NCI-H146 (cell line): ENCODE measurements around the gene PCDHB11.
"Not testable (repeated sequence)": the region's sequence is repeated elsewhere in the genome, so short reads cannot be mapped to it uniquely, and the experiment has no call there.

Experiments
- DNase-seq: peaks from one replicate; lab custom pipeline; 2025; lab: John Stamatoyannopoulos, UW

PCDHB11 gene

GRCh38 chr5:141186897-141187512 lies 12.4 kb upstream of the PCDHB11 start, which contains the start of gene PCDHB9:
TSS of gene PCDHB9 (plus strand) at chr5:141187161. CDS start at chr5:141187319, 158 bp downstream.
- DNase-seq, result peak; percentile 69

DNA sequence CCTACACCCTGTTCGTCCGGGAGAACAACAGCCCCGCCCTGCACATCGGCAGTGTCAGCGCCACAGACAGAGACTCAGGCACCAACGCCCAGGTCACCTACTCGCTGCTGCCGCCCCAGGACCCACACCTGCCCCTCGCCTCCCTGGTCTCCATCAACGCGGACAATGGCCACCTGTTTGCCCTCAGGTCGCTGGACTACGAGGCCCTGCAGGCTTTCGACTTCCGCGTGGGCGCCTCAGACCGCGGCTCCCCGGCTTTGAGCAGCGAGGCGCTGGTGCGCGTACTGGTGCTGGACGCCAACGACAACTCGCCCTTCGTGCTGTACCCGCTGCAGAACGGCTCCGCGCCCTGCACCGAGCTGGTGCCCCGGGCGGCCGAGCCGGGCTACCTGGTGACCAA lies 10.7 kb upstream of the PCDHB11 start:
- not testable (repeated sequence) for DNase-seq

DNA sequence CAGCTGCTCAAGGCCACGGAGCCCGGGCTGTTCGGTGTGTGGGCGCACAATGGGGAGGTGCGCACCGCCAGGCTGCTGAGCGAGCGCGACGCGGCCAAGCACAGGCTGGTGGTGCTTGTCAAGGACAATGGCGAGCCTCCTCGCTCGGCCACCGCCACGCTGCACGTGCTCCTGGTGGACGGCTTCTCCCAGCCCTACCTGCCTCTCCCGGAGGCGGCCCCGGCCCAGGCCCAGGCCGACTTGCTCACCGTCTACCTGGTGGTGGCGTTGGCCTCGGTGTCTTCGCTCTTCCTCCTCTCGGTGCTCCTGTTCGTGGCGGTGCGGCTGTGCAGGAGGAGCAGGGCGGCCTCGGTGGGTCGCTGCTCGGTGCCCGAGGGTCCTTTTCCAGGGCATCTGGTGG lies 10.3 kb upstream of the PCDHB11 start:
- DNase-seq, result not testable (repeated sequence)

DNA sequence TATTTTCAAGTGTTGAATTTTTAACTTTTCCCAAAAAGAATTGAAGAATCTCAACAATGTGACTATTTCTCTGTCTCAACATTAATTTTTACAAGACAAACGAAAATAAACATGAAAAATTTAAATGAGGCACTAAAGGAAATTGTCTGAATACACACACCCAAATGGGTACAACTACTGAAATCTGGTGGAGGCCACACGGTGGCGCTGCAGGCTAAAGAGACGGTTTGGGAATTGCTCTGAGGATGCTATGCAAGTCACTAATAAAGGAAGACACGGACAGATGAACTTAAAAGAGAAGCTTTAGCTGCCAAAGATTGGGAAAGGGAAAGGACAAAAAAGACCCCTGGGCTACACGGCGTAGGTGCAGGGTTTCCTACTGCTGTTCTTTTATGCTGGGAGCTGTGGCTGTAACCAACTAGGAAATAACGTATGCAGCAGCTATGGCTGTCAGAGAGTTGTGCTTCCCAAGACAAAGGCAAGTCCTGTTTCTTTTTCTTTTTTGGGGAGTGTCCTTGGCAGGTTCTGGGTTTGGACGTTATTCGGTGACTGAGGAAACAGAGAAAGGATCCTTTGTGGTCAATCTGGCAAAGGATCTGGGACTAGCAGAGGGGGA lies 7.2 kb upstream of the PCDHB11 start, which contains the start of gene PCDHB10:
Gene PCDHB10 (plus strand): TSS at position 244 of the 616 bp plus-strand sequence. CDS start 200 bp downstream, at position 444.
- peak; percentile 46 for DNase-seq

GRCh38 chr5:141194332-141194731 lies 5.1 kb upstream of the PCDHB11 start:
- DNase-seq, result not testable (repeated sequence)

DNA sequence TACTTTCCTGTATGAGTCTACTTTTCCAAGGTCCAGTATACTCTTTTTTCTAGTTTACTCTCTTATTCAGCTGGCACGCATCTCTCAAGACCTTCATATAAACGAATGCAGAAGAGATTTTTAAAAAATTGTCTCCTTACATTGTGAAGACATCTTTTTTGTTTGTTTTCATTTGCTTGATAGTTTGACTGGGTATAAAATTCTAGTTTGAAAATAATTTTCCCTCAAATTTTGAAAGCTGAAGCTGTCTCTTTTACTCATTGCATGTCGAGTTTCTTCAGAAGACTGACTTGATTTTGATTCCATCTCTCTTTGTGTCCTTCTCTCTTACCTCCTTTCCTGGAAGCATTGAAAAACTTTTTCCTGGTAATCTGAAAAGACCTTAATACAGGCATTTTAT lies 3.1 kb upstream of the PCDHB11 start:
- no peak for DNase-seq

GRCh38 chr5:141201126-141201525 lies 1.7 kb downstream of the PCDHB11 start:
- DNase-seq, result not testable (repeated sequence)

- DNase-seq, result not testable (repeated sequence)
These were observed 2.2 kb downstream of the PCDHB11 start for GRCh38 chr5:141201646-141202045.

DNA sequence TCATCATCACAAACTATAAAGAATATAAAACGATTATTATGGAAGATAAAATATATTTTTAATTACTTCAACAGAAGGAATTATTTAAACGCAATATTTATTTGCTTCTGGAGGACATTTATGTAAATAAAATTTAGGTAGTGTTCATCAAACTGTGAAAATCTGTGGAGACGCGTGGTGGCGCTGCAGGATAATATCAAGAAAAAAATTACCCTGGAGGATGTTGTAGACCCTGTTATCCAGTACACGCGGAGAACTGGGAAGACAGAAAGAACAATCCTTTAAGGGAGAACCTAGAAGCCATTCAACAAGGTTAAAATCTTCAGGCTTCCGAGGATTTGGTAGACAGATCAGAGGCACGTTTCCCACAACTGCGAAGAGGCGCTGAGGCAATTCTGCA lies 9.1 kb downstream of the PCDHB11 start, which contains the start of gene PCDHB12:
Gene PCDHB12 (plus strand): TSS at position 242 of the 400 bp plus-strand sequence. CDS start 189 bp downstream, outside the sequence.
- no peak for DNase-seq

DNA sequence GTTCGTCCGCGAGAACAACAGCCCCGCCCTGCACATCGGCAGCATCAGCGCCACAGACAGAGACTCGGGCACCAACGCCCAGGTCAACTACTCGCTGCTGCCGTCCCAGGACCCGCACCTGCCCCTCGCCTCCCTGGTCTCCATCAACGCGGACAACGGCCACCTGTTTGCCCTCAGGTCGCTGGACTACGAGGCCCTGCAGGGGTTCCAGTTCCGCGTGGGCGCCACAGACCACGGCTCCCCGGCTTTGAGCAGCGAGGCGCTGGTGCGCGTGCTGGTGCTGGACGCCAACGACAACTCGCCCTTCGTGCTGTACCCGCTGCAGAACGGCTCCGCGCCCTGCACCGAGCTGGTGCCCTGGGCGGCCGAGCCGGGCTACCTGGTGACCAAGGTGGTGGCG lies 10.9 kb downstream of the PCDHB11 start:
- DNase-seq, result not testable (repeated sequence)

GRCh38 chr5:141210849-141211248 lies 11.4 kb downstream of the PCDHB11 start:
- DNase-seq, result not testable (repeated sequence)

GRCh38 chr5:141213656-141214339 lies 14.4 kb downstream of the PCDHB11 start, which contains the start of gene PCDHB13:
TSS of gene PCDHB13 (plus strand) at chr5:141213919. CDS start at chr5:141214124, 205 bp downstream.
- DNase-seq, result peak; percentile 72

DNA sequence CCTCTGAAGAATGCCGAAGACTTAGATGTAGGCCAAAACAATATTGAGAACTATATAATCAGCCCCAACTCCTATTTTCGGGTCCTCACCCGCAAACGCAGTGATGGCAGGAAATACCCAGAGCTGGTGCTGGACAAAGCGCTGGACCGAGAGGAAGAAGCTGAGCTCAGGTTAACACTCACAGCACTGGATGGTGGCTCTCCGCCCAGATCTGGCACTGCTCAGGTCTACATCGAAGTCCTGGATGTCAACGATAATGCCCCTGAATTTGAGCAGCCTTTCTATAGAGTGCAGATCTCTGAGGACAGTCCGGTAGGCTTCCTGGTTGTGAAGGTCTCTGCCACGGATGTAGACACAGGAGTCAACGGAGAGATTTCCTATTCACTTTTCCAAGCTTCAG lies 15.2 kb downstream of the PCDHB11 start:
- DNase-seq, result not testable (repeated sequence)

DNA sequence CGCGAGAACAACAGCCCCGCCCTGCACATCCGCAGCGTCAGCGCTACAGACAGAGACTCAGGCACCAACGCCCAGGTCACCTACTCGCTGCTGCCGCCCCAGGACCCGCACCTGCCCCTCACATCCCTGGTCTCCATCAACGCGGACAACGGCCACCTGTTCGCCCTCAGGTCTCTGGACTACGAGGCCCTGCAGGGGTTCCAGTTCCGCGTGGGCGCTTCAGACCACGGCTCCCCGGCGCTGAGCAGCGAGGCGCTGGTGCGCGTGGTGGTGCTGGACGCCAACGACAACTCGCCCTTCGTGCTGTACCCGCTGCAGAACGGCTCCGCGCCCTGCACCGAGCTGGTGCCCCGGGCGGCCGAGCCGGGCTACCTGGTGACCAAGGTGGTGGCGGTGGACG lies 16.1 kb downstream of the PCDHB11 start:
- not testable (repeated sequence) for DNase-seq

GRCh38 chr5:141216035-141216434 lies 16.6 kb downstream of the PCDHB11 start:
- not testable (repeated sequence) for DNase-seq

DNA sequence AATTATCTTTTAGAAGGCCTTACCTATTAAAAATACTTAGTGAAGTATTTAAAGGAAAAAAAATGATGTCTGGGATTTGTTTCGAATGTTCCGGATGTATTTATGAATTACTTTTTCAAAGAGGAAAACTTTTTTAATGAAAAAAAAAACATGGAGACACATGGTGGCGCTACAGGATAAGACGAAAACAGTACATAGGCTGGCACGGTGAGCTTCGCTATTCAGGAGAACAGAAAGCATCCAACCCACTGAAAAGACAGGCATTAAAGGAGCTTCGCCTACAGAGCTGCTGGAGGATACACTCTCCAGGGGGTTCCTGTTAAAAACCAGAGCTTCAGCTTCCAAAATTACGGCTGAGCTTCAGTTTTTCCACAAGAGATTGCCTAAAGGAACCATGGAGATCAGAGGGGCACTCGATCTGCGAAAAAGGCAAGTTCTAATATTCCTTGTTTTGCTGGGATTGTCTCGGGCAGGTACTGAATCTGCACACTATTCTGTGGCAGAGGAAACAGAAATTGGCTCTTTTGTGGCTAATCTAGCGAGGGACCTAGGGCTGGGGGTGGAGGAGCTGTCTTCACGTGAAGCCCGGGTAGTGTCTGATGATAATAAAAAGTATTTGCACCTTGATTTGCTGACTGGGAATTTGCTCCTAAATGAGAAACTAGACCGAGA lies 23.8 kb downstream of the PCDHB11 start, which contains the start of gene PCDHB14:
Gene PCDHB14 (plus strand): TSS at position 232 of the 672 bp plus-strand sequence. CDS start 163 bp downstream, at position 395.
- DNase-seq, result peak; percentile 78

- not testable (repeated sequence) for DNase-seq
These were observed 25.4 kb downstream of the PCDHB11 start for GRCh38 chr5:141224844-141225243.

DNA sequence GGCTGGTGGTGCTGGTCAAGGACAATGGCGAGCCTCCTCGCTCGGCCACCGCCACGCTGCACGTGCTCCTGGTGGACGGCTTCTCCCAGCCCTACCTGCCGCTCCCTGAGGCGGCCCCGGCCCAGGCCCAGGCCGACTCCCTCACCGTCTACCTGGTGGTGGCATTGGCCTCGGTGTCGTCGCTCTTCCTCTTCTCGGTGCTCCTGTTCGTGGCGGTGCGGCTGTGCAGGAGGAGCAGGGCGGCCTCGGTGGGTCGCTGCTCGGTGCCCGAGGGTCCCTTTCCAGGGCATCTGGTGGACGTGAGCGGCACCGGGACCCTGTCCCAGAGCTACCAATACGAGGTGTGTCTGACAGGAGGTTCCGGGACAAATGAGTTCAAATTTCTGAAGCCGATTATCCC lies 26.0 kb downstream of the PCDHB11 start:
- not testable (repeated sequence) for DNase-seq

- DNase-seq, result no peak
These were observed 34.8 kb downstream of the PCDHB11 start for GRCh38 chr5:141234109-141234667.

- DNase-seq, result not testable (repeated sequence)
These were observed 36.5 kb downstream of the PCDHB11 start for GRCh38 chr5:141235922-141236321.

- no peak for DNase-seq
These were observed 37.3 kb downstream of the PCDHB11 start for GRCh38 chr5:141236516-141237313.
